Measurements from ENCODE around the gene EAPP. TPM values are rescaled to one million over a fixed set of nuclear protein-coding genes. Genes with fewer than 3 reads are reported as not detected.

The EAPP gene
- total and polyA plus RNA-seq, 2 of the 13 experiments (the other 11 are each of a cell fraction or from before 2014, with no cell fraction given), result 68.7 to 110 TPM

GRCh38 chr14:34539407-34540180, at the start of gene EAPP (continued):
- TF ChIP-seq ZBTB40 (IDR thresholded peaks at IDR 0.05) (peak; percentile 56), ZBTB40 (CRISPR knock-in tag; IDR thresholded peaks at IDR 0.05) (peak; percentile 95), ZBTB20 (CRISPR knock-in tag; IDR thresholded peaks at IDR 0.05; ENCODE audit: borderline replicate concordance, low read depth) (peak; percentile 92; the same call in 1 of the 2 replicates), ELF3 (CRISPR knock-in tag; IDR thresholded peaks at IDR 0.05) (peak; percentile 99), ZNF576 (CRISPR knock-in tag; IDR thresholded peaks at IDR 0.05) (peak; percentile 77; the same call in 1 of the 2 replicates), ARNT2 (CRISPR knock-in tag; IDR thresholded peaks at IDR 0.05; ENCODE audit: low read depth) (peak; percentile 96), CHD4 (IDR thresholded peaks at IDR 0.05; ENCODE audit: borderline replicate concordance, low read length) (no peak), SSRP1 (CRISPR knock-in tag; IDR thresholded peaks at IDR 0.05) (peak; percentile 47; the same call in 1 of the 2 replicates), GATAD1 (CRISPR knock-in tag; IDR thresholded peaks at IDR 0.05) (peak; percentile 96), RNF2 (conservative IDR thresholded peaks at IDR 0.05; ENCODE audit: low read depth) (peak; percentile 93), ZNF276 (CRISPR knock-in tag; IDR thresholded peaks at IDR 0.05; ENCODE audit: low read depth) (peak; percentile 98), CERS6 (CRISPR knock-in tag; IDR thresholded peaks at IDR 0.05) (peak; percentile 42)
